Endothelial cell of umbilical vein (primary cell): ENCODE data around the gene DEDD. TPM values are rescaled to one million over a fixed set of nuclear protein-coding genes. Genes with fewer than 3 reads are reported as not detected.

ENCODE experiments used
- BruUV-seq: library from RNA; stranded (reverse); fragments of 400-500 nt; replicated peaks from 2 replicates; lab custom pipeline; 2021; lab: Mats Ljungman, UMichigan
- CTCF ChIA-PET: fragments of 300-600, 350-600 bp; sonication (Branson Sonifier 250); formaldehyde crosslinking; loops from one replicate; lab custom pipeline; 2021; ENCODE audit warnings: antibody characterized with exemption, inconsistent platforms; lab: Charles Lee
- POLR2A ChIA-PET: fragments of 300-600, 350-600 bp; sonication (Branson Sonifier 250); formaldehyde crosslinking; loops from one replicate; lab custom pipeline; 2021; ENCODE audit warnings: antibody characterized with exemption, inconsistent platforms; lab: Charles Lee
- DNase-seq: peaks from one replicate; pipeline ENCODE4 v3.0.0-alpha.2; 2011; ENCODE audit warnings: low read depth, low spot score
- FAIRE-seq: peaks from 2 replicates; lab custom pipeline; 2011; peaks lifted over from hg19 to GRCh38; lab: Jason Lieb, UNC
- H2AFZ ChIP-seq: 2 replicates; pipeline ENCODE4 v1.6.0; 2012; ENCODE audit warnings: low read depth, low read length, control low read depth, inconsistent platforms
- H3K27ac ChIP-seq: 2 replicates; pipeline ENCODE4 v1.5.1; 2011; ENCODE audit warnings: low read depth, mild to moderate bottlenecking, control low read depth, low read length, moderate library complexity; ENCODE audit not compliant: insufficient read depth
- H3K27me3 ChIP-seq, 2 experiments: 2 replicates each; pipeline versions ENCODE4 v1.6.0 to v1.6.1; 2011; ENCODE audit warnings: low read length in 2 of 2, mixed read lengths in 1 of 2; ENCODE audit not compliant: control insufficient read depth in 2 of 2, insufficient read depth in 2 of 2
- H3K36me3 ChIP-seq, 2 experiments: 2 replicates in 1 of 2; 3 replicates in 1 of 2; pipeline ENCODE4 v1.5.1; 2011; ENCODE audit warnings: low read length in 2 of 2, mild to moderate bottlenecking in 1 of 2, moderate library complexity in 1 of 2; ENCODE audit not compliant: control insufficient read depth in 2 of 2, insufficient read depth in 2 of 2; ENCODE audit errors: extremely low read depth in 1 of 2
- H3K4me1 ChIP-seq: 3 replicates; pipeline ENCODE4 v1.5.1; 2011; ENCODE audit warnings: mild to moderate bottlenecking, low read length; ENCODE audit not compliant: control insufficient read depth, insufficient read depth; ENCODE audit errors: extremely low read depth
- H3K4me2 ChIP-seq: 2 replicates; pipeline ENCODE4 v1.6.1; 2011; ENCODE audit warnings: low read length, control low read depth, mixed read lengths; ENCODE audit not compliant: insufficient read depth
- H3K4me3 ChIP-seq, 3 experiments: fragments of 200-600 bp in 1 of 3; sonication (generic), shearing (Covaris generic) in 1 of 3; replicated peaks in 1 of 3; 2 replicates each; pipeline ENCODE4 v1.5.1; 2011 to 2016; ENCODE audit warnings: control low read depth in 3 of 3, low read length in 3 of 3, mild to moderate bottlenecking in 2 of 3, inconsistent platforms in 1 of 3, low read depth in 1 of 3, moderate library complexity in 1 of 3; ENCODE audit not compliant: insufficient read depth in 1 of 3
- H3K79me2 ChIP-seq: 2 replicates; pipeline ENCODE4 v1.6.0; 2012; ENCODE audit warnings: low read length, inconsistent platforms; ENCODE audit not compliant: control insufficient read depth, insufficient read depth
- H3K9ac ChIP-seq: replicated peaks from 2 replicates; pipeline ENCODE3; 2011; ENCODE audit warnings: low read length, control low read depth; ENCODE audit not compliant: insufficient read depth; ENCODE audit errors: extremely low read depth
- H3K9me1 ChIP-seq: replicated peaks from 3 replicates; pipeline ENCODE4 v1.6.0; 2011; ENCODE audit warnings: mild to moderate bottlenecking, low read length; ENCODE audit not compliant: control insufficient read depth, insufficient read depth; ENCODE audit errors: extremely low read depth
- H3K9me3 ChIP-seq: replicated peaks from 2 replicates; pipeline ENCODE4 v1.5.1; 2012; ENCODE audit warnings: low read length, inconsistent platforms; ENCODE audit not compliant: control insufficient read depth, insufficient read depth
- H4K20me1 ChIP-seq: replicated peaks from 2 replicates; pipeline ENCODE3; 2011; ENCODE audit warnings: mild to moderate bottlenecking, low read length; ENCODE audit not compliant: control insufficient read depth, insufficient read depth; ENCODE audit errors: extremely low read depth
- CTCF ChIP-seq, 2 donors: IDR thresholded peaks; 1 replicate in 1 of 2; 2 replicates in 1 of 2; pipeline ENCODE4 v1.5.1; 2011; ENCODE audit warnings: low read length in 2 of 2, mild to moderate bottlenecking in 2 of 2, moderate library complexity in 2 of 2, control low read depth in 1 of 2, inconsistent platforms in 1 of 2, low read depth in 1 of 2; ENCODE audit not compliant: insufficient read depth in 1 of 2; ENCODE audit errors: extremely low read depth in 1 of 2
- EZH2 ChIP-seq: IDR thresholded peaks from 2 replicates; pipeline ENCODE4 v1.6.1; 2012; ENCODE audit warnings: borderline replicate concordance, low read depth, mild to moderate bottlenecking, moderate library complexity, low read length, inconsistent platforms; ENCODE audit not compliant: severe bottlenecking
- FOS ChIP-seq: IDR thresholded peaks from 2 replicates; pipeline ENCODE4 v1.6.1; 2011; ENCODE audit warnings: mild to moderate bottlenecking, low read length, moderate library complexity, borderline replicate concordance; ENCODE audit not compliant: insufficient read depth
- GATA2 ChIP-seq: IDR thresholded peaks from 2 replicates; pipeline ENCODE4 v1.7.0; 2011; ENCODE audit warnings: low read depth, mild to moderate bottlenecking, moderate library complexity, mixed read lengths, low read length; ENCODE audit not compliant: insufficient read length, insufficient read depth
- JUN ChIP-seq: IDR thresholded peaks from 2 replicates; pipeline ENCODE4 v1.6.1; 2011; ENCODE audit warnings: borderline replicate concordance, low read depth; ENCODE audit not compliant: insufficient read length, insufficient read depth
- MYC ChIP-seq: IDR thresholded peaks from one replicate; pipeline ENCODE4 v1.6.1; 2011; ENCODE audit warnings: mild to moderate bottlenecking, low read depth, low read length
- POLR2A ChIP-seq: IDR thresholded peaks from 2 replicates; pipeline ENCODE4 v1.6.1; 2012; ENCODE audit warnings: low read depth, mild to moderate bottlenecking, control low read depth, low read length
- POLR2AphosphoS5 ChIP-seq: IDR thresholded peaks from 2 replicates; pipeline ENCODE4 v1.6.1; 2012; ENCODE audit warnings: low read depth, mild to moderate bottlenecking, control low read depth, low read length, moderate library complexity; ENCODE audit not compliant: insufficient read depth
- dilution Hi-C: fragments of 300-500 bp; cut with MboI; formaldehyde crosslinking; loops from one replicate; pipeline ENCODE4 v1.15.0; 2019; ENCODE audit warnings: low sequenced_read_pairs; ENCODE audit not compliant: extremely low pct_ligation_motif_present
- intact Hi-C: fragments of 100-400 bp; cut with micrococcal nuclease; formaldehyde crosslinking; loops from one replicate; pipeline ENCODE4 v1.10.0; 2022
- polyA plus RNA-seq, 4 experiments: library from polyadenylated mRNA; depleted of rRNA in 3 of 4; stranded (reverse) in 3 of 4; unstranded in 1 of 4; fragments of >200 nt; gene quantifications; 2 replicates each; pipeline versions ENCODE4 v1.2.1 to v1.2.3, GENCODE V29; 2011 to 2012; ENCODE audit warnings: missing spikeins in 1 of 4
- total RNA-seq: library from RNA; stranded (reverse); gene quantifications from 2 replicates; pipeline ENCODE4 v1.2.3, GENCODE V29; 2021
- TF ChIP-seq, protein P1 (sequence below): IDR thresholded peaks from 2 replicates; pipeline ENCODE4 v1.6.1; 2011; ENCODE audit not compliant: insufficient read depth, insufficient read length

The DEDD gene
- total and polyA plus RNA-seq, 2 donors (not counting 3 experiments of a cell fraction or from before 2014, with no cell fraction given), result 50.2 to 78.3 TPM

DNA sequence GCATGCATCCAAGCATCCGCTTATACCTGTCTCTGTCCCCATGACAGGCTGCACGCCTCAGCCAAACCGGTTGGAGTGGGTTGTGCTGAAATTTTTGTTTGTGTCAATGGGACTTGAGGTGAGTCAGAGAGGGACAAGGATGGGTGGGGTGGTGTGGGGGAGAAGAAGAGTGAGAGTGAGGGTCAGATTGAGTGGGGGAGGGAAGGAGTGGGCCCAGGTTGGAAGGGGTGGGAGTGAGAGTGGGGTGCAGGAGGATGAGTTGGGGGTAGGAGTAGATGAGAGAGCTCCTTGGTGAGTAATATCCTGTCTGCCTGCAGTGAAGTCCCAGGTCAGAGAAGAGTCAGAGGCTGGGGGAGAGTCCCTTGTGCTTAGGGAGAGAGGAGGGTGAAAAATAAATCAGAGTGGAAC is 39.8 kb downstream of the DEDD start:
- no peak overlapping the region for H2AFZ ChIP-seq
- H3K79me2 ChIP-seq, result no peaks in the 10 kb centered on the region
- dilution Hi-C loops, result no loop called here
- no peaks in the 10 kb centered on the region for H4K20me1 ChIP-seq
- CTCF ChIA-PET, result interaction anchor here (1.5 kb wide), 1 partner anchor 95 kb away, joined by 4 read pairs; no protein-coding TSS in a partner anchor
- POLR2A ChIA-PET, result no interaction called here
- H3K9ac ChIP-seq, result no peak overlapping the region
- no peaks in the 10 kb centered on the region for H3K4me1 ChIP-seq
- H3K36me3 ChIP-seq, result no peaks in the 10 kb centered on the region
- no peaks in the 10 kb centered on the region for H3K9me1 ChIP-seq
- H3K4me3 ChIP-seq, result no peak overlapping the region
- BruUV-seq, result no TSS peak
- FAIRE-seq (no peak), DNase-seq (no peak)
- H3K27ac ChIP-seq, result no peak overlapping the region
- H3K9me3 ChIP-seq, result no peaks in the 10 kb centered on the region
- TF ChIP-seq POLR2A (no peak), EZH2 (no peak), JUN (no peak), POLR2AphosphoS5 (no peak)
- TF ChIP-seq, protein P1, sequence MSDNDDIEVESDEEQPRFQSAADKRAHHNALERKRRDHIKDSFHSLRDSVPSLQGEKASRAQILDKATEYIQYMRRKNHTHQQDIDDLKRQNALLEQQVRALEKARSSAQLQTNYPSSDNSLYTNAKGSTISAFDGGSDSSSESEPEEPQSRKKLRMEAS, result no peak
- intact Hi-C loops, result no loop called here
- H3K4me2 ChIP-seq, result no peak overlapping the region
- no peaks in the 10 kb centered on the region for H3K27me3 ChIP-seq

DNA sequence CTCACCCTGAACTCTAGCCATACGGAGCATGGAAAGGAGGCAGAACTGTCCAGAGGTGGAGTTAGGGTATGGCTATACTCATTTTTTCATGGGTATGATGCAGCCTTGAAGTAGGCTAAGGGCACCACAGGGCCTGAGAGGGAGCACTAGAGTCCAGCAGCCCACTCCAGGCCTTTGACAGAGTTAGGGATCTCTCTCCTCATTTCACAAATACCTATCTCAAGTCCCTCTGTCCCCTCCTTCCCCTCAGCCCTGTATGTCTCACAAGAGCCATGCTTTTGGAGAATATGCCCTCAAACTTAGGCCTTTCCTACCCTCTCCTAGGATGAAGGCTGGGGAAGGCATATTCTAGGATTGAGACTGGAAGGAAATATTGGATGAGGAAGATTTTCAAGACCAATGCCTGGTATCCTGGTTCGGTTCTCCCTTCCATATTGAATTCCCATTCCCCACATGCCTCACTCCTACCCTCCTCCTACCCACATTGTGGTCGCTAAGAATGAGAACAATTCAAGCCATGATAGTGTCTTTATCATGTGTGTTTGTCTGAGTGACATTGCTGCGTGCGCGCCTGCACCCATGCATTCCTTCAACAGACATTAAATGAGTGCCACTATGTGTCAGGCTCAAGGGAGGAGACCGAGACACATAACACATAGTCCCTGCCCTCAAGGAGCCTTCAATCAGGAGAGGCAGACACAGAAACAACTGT is 40.5 kb downstream of the DEDD start:
- ChIA-PET POLR2A (no interaction called here), CTCF (interaction anchor here (1.5 kb wide), 1 partner anchor 94 kb away, joined by 4 read pairs; no protein-coding TSS in a partner anchor)
- TF ChIP-seq EZH2, result no peak
- no peak for TF ChIP-seq JUN
- no peak for TF ChIP-seq GATA2
- no peak for TF ChIP-seq POLR2A
- TF ChIP-seq, protein P1, result no peak
- no peak for TF ChIP-seq CTCF (IDR thresholded peaks at IDR 0.05; ENCODE audit: extremely low read depth in 1 of 2, insufficient read depth in 1 of 2, low read depth in 1 of 2, low read length in 2 of 2)
- TF ChIP-seq FOS, result no peak
- no peak for TF ChIP-seq POLR2AphosphoS5
- TF ChIP-seq MYC, result no peak
- BruUV-seq, result no TSS peak
- Histone ChIP-seq H3K9me3 (no peaks in the 10 kb centered on the region), H3K79me2 (no peaks in the 10 kb centered on the region), H3K9ac (no peak overlapping the region), H3K4me2 (no peak overlapping the region), H3K27ac (no peak overlapping the region), H2AFZ (no peak overlapping the region), H4K20me1 (no peaks in the 10 kb centered on the region), H3K27me3 (no peaks in the 10 kb centered on the region), H3K36me3 (no peaks in the 10 kb centered on the region), H3K4me3 (no peak overlapping the region), H3K4me1 (no peaks in the 10 kb centered on the region), H3K9me1 (no peaks in the 10 kb centered on the region)
- dilution Hi-C loops (no loop called here), intact Hi-C loops (no loop called here)
- FAIRE-seq (no peak), DNase-seq (no peak)
